HG03280 (cell line): Measurements from ENCODE around the gene ERCC6.
A peak's percentile ranks its signal among the peaks of the same experiment; 100 is the strongest.

Experiments
- ATAC-seq: cut with Tn5 transposase; IDR thresholded peaks from one replicate; pipeline ENCODE4 v1.9.1; 2021; ENCODE audit warnings: mild to moderate bottlenecking, moderate library complexity; ENCODE audit not compliant: unreplicated experiment

ERCC6 gene

DNA sequence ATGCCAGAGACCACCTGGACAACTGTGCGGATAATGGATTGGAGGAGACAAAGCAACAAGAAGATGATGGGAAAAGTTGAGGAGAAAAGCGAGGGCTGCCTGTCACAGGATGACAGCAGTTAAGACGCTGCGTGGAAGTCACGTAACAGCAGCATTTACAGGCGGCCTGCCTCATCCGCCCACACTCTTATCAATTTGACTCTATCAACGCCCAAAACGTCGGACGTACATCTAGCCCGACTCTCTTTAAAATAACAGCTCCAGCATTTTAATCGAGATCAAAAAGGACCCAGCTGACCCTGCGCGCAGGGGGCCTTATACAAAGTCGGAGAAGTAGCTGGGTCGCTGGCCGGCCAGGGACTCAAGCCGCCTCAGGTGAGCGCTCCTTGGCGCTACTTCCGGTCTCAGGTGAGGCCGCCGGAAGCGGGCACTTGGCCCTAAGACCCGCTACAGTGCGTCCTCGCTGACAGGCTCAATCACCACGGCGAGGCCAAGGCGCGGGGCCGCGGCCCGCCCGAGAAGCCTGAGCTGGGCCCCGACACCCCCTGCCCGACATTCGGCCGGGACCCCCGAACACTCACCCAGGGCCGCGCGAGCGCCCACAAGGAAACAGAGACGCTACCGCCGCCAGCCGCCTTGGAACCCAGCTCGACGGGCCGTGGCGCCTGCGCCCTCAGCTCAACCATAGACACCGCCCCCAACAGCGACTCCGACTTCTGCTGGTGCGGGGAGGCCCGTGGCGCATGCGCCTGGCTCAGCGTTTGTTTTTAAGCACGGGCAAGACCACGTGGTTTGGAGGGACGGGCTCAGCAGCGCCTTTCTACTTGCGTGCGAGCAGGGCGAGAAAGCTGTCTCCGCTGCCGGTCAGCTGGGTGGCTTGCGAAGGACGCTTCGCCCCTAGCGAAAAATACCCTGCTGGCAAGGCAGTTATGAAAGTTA is at the start of gene ERCC6:
Gene ERCC6 (minus strand): TSS at position 741 of the 939 bp plus-strand sequence.
- ATAC-seq: peak; percentile 87

DNA sequence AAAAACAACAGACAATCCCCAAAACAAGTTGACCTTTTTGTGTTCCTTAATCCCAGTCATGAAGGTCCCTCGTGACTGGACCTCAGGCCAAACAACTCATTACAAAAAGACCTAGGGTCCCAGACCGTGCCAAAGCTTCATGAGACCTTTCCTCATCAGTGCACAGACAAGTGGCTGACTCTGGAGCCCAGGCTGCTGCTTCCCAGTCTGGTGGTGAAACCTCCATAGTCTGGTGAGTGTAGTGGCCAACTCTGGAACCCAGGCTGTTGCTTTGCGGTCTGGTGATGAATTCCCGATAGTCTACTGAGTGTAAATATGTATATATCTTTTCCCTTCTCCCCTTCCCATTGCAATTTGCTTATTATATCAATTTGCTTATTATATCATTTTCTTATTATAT is 49.1 kb upstream of the ERCC6 start:
- ATAC-seq: no peak

DNA sequence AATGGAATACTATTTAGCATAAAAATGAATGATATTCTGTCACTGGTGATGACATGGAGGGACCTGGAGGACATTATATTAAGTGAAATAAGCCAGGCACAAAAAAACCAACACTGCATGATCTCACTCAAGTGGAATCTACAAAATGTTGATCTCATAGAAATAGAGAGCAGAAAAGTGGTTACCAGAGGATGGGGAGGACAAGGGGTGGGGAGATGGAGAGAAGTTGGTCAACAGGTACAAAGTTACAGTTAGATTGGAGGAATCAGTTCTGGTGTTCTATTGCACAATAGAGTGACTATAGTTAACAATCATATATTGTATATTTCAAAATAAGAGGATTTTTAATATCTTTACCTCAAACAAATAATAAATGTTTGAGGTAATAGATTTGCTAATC is 46.5 kb upstream of the ERCC6 start:
- no peak for ATAC-seq

DNA sequence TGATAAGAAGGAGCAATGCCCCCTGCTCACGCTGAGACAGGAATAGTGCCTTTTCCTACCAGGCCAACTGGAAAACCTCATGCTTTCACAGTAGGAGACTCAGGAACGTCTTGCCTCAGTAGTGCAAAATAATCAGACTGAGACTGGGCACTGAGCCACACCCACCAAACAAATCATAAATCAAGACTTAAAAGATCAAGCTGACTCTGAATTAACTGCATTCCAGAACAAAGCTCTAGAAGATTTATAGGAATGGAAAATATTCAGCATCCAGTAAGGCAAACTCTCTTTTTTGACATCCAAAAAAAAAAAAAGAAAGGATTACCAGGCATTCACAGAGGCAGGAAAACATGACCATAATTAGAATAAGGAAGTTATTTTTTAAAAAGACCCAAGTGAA is 40.7 kb upstream of the ERCC6 start:
- ATAC-seq: no peak

DNA sequence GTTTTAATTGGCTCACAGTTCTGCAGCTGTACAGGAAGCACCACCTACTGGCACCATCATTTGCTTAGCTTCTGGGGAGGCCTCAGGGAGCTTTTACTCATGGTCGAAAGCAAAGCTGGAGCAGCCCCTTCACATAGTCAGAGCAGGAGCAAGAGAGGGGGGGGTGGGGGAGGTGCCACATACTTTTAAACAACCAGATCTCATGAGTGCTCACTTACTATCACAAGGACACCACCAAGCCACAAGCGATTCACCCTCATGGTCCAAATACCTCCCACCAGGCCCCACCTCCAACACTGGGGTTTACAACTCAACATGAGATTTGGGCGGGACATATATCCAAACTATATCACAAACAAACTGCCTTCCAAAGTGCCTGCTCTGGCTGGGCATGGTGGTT is 39.5 kb upstream of the ERCC6 start:
- ATAC-seq: no peak

DNA sequence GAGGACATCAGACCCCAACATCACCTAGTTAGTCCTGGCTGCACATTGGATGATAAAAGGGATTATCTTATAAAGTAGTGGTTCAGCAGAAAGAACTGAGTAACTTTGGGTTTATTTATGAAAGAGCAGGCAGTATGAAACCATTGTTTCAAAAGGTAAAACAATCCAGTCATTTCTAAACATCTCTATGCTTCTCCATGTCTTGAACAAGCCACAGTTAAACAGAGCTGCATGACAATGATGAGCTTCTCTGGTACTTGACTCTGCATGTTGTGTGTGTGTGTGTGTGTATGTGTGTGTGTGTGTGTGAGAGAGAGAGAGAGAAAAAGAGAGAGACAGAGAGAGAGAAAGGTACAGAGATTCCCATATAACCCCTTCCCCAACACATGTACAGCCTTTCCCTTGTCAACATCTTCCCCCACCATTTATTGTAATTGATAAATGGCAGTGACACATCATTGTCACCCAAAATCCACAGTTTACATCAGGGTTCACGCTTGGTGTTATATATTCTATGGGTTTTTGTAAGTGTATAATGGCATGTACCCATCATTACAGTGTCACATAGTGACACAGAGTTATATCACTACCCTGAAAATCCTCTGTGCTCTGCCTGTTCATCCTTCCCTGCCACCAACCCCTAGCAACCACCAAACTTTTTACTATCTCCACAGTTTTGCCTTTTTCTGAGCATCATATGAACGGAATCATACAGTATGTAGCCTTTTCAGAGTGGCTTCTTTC is 38.4 kb upstream of the ERCC6 start:
- ATAC-seq: no peak

DNA sequence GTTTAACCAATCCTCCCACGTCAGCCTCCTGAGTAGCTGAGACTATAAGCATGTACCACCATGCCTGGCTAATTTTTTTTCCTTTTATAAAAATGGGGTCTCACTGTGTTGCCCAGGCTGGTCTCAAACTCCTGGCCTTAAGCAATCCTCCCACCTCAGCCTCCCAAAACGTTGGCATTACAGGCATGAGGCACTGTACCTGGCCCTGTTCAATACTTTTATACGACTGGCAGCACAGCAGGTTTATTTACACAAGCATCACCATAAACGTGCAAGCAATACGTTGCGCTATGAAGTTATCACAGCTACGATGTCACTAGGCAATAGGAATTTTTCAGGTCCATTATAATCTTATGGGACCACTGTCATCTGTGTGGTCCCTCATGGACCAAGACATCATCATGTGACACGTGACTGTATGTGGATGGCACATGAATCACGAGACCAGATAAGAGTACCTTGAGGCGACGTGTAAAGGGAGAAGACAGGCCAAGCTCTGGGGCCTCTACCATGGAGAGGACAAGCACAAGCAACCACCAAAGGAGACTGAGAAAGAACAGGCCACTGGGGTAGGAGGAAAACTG is 36.7 kb upstream of the ERCC6 start:
- no peak for ATAC-seq

DNA sequence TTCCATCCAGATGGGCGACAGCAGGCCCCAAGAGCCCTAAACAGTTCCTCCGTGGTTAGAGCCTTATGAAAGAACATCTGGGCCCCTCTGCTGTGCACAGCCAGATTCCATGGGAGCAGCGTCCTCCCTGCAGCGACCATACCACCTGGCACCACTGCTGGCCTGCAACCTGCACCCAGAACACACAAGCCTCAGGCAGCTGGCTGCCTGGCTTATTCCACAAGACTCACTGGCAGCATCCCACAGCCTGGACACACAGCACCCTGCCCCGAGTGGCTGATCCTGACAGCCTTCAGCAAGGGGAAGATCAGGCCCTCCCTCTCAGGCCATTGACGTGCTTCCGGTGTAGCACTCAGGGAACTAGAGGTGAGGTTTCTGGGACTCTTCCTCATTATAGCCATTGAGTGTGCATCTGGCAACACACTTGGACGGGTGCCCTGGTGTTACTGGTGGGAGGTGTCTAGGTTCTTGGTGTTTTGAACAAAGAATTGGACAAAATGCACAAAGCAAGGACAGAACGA is 33.7 kb upstream of the ERCC6 start:
- no peak for ATAC-seq

DNA sequence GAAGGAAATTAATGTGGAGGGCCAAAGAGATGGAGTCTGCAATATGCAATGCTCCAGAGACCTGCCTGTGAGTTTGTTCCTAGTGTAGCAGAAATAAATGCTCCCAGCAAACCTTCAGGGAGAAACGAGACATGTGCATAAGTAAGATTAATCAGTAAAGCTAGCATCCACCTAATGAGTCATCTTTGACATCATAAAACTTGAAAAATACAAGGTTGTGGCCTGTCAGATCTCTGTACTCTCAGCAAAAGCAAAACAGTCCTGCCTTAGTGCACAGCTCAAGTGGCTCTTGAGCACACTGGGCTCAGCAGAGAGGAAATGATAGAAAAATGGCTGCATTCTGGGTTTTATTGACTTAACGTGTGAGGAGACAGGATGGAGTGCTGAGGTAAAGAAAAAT is 32.5 kb upstream of the ERCC6 start:
- no peak for ATAC-seq

DNA sequence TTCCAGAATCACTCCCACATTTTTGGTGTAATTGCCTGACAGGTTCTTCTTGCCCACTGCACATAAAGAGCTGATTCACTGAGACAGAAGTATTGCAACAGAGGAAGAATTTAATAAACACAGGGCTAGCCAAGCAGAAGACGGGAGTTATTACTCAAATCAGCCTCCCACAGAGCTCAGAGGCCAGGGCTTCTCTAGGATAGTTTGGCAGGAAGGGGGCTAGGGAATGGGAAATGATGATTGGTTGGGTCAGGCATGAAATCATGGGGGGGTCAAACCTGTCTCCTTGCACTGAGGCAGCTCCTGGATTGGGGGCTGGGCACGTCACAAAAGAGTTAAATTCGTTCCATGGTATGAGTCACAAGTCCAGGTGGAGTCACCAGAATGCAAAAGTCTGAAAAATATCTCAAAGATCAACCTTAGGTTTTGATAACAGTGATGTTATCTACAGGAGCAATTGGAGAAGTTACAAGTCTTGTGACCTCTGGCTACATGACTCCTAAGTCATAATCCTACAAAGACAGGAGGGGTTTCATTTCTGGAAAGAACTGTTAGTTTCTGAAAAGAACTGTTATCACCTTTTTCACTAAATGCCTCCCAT is 30.2 kb upstream of the ERCC6 start:
- ATAC-seq: no peak

DNA sequence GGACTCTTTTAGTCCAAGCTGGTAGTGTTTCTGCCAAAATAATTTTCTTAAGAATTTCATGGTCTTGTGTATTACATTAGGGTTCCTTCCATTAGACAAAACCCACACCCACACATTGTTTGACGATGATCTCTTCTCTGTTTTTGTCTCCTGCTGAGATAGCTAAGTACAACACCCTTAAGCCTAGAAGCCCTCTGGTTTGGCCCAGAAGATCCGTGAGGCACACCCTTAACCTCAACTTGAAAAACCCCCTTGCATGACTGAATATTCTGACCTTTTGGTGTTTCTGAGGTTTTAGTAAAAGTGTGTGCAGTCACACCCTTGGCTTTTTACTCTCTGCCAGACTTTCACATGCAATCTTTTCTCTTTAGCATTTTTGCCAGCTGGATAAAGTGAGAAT is 29.3 kb upstream of the ERCC6 start:
- ATAC-seq: no peak

DNA sequence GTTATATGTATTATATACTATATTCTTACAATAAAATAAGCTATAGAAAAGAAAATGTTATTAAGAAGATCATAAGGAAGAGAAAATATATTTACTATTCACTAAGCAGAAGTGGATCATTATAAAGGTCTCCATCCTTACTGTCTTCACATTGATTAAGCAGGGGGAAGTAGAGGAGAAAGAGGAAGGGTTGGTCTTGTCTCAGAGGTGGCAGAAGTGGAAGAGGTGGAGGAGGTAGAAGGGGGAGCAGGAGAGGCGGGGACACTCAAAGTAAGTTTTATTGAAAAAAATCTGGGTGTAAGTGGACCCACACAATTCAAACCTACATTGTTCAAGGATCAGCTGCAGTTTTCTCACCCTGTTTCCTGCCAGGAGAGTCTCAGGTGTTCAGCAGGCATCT is 28.9 kb upstream of the ERCC6 start:
- no peak for ATAC-seq

DNA sequence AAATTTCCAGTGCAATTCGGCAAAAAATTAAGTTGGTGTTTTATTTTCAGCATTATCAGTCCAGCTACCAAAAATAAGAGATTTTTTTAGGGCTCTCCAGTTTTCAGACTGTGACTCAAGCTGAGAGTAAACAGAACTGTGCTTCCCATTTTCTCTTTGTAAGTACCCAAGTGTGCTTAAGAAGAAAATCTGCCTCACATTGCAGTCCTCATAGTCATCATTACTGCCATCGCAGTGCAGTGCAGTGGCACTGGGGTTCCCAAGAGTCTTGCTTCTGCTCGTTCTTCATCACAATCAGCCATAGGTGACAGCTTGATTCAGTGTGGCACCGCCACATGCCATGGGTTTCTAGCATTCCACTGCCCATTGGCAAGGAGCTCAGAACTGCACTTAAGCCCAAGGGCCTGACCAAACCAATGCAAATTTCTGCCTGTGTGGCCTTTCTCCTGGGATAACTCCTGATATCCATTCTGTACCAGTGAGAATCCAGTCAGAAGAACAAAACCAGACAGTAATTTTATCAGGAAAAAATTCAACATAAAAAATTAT is 25.6 kb upstream of the ERCC6 start:
- ATAC-seq: no peak

DNA sequence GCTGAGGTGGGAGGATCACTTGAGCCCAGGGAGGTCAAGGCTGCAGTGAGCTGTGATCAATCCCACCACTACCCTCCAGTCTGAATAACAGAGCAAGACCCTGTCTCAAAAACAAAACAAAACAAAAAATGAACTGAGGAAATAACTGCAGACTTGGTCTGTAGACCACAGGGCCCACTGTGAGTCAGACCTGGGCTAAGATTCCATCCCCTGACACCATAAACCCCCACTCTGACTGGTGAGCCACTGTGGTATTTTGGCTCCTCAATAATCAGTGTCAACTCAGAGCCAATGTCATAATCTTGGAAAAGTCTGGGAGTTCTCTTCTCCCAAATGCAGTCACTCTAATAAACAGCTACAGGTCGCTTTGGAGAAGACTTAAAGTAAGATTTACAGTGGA is 24.0 kb upstream of the ERCC6 start:
- ATAC-seq: no peak

DNA sequence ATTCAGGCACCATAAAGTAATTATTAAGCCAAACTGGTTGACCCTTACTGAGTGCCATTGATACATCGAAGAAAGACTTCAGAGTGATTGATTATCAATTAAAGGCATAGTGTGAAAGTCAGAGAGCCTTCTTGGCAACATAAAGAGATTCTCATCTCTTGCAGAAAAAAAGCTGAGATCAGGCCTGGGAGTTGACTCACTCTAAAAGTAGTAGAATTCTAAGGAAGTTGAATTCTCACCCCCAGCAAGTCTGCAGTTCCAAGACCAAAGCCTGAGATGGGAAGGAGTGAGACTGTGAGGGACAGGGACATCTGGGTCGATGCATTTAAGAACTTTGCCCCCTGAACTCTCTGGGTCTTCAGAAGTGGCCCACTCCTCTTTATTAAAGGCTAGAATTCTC is 21.6 kb upstream of the ERCC6 start:
- no peak for ATAC-seq

DNA sequence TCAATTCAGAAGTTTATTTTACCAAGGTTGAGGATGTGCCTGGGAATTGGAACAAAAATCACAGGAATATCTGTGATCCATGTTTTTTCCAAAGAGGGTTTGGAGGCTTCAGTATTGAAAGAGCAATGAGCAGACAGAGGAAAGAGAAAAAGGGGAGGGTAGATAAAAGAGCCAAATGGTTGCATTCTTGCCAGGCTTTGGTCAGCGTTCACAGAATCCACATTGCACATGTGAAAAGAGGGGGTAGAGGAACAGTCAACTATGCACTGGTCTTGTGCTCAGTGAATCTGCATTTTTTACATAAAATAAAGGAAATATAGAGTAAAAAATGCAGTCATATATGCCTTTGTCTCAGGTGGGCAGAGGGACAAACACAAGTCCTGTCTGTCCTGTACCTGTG is 20.6 kb upstream of the ERCC6 start:
- ATAC-seq: no peak

DNA sequence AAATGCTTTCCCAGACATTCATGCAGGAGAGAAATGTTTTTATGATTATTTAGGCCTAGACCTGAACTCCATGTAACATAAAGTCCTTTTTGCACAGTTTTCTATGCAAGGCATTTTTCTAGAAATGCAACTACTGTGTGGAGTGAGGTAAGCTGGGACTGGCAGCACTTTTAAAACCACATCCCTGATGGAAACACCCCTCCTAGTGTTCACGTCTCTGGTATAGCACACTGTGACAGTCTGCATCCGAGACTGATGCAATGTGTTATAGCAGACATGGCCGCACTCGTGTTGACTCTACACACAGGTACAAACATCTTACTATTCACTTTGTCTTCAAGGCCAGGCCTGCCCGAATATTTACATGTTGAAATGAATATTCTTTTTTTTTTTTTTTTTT is 19.3 kb upstream of the ERCC6 start:
- no peak for ATAC-seq

DNA sequence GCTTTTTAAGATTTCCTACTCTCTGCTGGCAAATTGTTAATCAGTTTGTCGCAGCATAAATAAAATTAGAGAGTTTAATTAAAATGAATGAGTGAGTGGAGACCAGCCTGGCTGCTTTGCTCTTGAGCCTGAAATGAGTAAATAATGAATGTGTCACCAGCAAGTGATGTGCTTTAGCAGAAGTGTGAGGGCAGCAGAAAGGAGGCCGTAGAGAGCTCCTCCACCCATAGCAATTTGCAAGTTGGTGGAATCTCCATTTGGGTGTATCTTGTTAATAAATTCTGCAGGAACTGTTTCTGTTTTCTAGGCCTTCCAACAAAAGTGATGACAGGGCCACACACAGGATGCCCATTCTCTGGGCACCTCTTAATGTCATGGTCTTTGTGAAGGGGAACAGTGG is 18.8 kb upstream of the ERCC6 start:
- ATAC-seq: no peak

DNA sequence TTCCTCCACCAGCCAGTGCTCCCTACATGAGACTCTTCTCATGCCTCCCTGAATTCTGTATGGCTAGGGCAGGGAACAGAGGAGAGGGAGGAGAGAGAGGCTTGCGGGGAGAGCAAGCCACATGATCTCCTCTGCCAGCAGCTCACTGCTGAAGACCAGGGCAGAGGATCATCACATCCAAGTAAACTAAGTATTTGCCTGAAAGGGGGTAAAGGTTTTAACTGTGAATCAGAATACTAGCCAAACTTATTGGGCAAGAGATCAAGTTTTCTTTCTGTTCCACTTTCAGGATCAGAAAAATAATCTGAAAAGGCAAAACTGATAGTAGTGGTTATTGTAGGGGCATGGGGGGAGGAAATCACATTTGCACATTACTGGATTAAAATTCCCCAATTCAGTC is 17.8 kb upstream of the ERCC6 start:
- no peak for ATAC-seq

DNA sequence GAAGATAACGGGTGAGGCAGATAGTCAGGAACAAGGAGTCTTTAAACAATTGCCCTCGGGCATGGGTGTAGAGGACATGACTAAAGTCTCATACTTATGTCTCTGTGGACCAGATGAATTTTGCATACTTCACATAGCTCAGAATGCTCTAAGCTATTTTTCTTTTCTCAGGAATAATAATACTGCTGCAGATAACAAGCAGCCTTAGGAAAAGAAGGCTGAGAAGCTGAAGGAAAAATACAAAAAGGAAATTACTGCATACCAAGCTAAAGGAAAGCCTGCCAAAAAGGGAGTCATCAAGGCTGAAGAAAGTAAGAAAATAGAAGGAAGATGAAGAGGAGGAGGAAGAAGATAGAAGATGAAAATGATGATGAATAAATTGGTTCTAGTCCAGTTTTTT is 13.4 kb upstream of the ERCC6 start:
- no peak for ATAC-seq

DNA sequence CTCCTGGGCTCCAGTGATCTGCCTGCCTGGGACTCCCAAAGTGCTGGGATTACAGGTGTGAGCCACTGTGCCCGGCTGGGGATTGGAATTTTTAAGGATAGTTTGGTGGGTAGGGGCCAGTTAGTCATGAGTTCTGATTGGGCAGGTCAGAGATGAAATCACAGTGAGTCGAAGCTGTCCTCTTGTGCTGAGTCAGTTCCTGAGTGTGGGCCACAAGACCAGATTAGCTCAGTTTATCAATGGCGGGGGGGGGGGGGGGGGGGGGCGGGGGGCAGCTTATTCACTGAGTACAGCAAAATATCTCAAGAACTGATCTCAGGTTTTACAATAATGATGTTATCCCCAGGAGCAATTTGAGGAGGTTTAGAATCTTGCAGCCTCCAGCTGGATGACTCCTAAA is 11.6 kb upstream of the ERCC6 start:
- no peak for ATAC-seq
